Measurements from ENCODE around the gene PLEKHG3.

DNA sequence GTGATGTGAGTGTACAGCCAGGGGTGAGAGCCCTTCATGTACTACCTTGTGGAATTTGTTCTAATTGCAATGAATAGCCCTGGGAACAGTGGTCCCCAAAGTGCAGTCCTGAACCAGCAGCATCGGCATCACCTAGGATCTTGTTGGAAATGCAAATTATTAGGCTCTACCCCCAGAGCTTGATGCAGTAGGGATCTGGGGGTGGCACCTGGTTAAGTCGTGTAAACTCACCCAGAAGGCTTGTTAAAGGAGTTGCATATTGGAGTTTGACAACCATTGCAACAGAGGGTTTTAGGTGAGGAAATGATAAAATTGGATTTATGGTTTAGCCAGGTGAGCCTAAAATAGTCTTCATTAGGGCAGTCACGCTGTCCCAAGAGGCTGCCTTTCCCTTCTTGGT is 73.2 kb downstream of the PLEKHG3 start:
- TF ChIP-seq JUN (CRISPR knock-in tag; IDR thresholded peaks at IDR 0.05), result no peak
- no peak for TF ChIP-seq FOXK1 (CRISPR knock-in tag; IDR thresholded peaks at IDR 0.05)
- no peak for TF ChIP-seq IRF2 (CRISPR knock-in tag; IDR thresholded peaks at IDR 0.05; ENCODE audit: borderline replicate concordance, low read depth)
- TF ChIP-seq, protein P1, sequence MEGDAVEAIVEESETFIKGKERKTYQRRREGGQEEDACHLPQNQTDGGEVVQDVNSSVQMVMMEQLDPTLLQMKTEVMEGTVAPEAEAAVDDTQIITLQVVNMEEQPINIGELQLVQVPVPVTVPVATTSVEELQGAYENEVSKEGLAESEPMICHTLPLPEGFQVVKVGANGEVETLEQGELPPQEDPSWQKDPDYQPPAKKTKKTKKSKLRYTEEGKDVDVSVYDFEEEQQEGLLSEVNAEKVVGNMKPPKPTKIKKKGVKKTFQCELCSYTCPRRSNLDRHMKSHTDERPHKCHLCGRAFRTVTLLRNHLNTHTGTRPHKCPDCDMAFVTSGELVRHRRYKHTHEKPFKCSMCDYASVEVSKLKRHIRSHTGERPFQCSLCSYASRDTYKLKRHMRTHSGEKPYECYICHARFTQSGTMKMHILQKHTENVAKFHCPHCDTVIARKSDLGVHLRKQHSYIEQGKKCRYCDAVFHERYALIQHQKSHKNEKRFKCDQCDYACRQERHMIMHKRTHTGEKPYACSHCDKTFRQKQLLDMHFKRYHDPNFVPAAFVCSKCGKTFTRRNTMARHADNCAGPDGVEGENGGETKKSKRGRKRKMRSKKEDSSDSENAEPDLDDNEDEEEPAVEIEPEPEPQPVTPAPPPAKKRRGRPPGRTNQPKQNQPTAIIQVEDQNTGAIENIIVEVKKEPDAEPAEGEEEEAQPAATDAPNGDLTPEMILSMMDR (IDR thresholded peaks at IDR 0.05), result no peak
- no peak for TF ChIP-seq ZNF423 (CRISPR knock-in tag; IDR thresholded peaks at IDR 0.05)
- TF ChIP-seq GTF2I (CRISPR knock-in tag; conservative IDR thresholded peaks at IDR 0.05), result no peak
- TF ChIP-seq MYBL2 (CRISPR knock-in tag; IDR thresholded peaks at IDR 0.05), result no peak
- TF ChIP-seq ZNF317 (CRISPR knock-in tag; IDR thresholded peaks at IDR 0.05; ENCODE audit: borderline replicate concordance, low read depth), result no peak

Data from WTC11 (cell line).